HepG2 (cell line): ENCODE data around the gene CEP104.

Experiments
- ATF2 ChIP-seq: sonication (generic); formaldehyde crosslinking; IDR thresholded peaks from 2 replicates; pipeline ENCODE4 v1.4.0; 2020; ENCODE audit warnings: missing genetic modification reagents
- CTCF ChIP-seq: sonication (generic); formaldehyde crosslinking; IDR thresholded peaks from 2 replicates; pipeline ENCODE4 v1.5.0; 2020; ENCODE audit warnings: mild to moderate bottlenecking, missing genetic modification reagents, moderate library complexity
- EZH2 ChIP-seq: conservative IDR thresholded peaks from 2 replicates; pipeline ENCODE4 v1.6.1; 2012; ENCODE audit warnings: mild to moderate bottlenecking, low read depth, low read length, moderate library complexity
- FOXA3 ChIP-seq: IDR thresholded peaks from 2 replicates; pipeline ENCODE4 v1.6.1; 2016; ENCODE audit warnings: missing genetic modification reagents, missing compliant biosample characterization
- GABPA ChIP-seq, 2 experiments: IDR thresholded peaks; 2 replicates each; pipeline ENCODE4 v1.6.1; 2011 to 2016; ENCODE audit warnings: low read depth in 2 of 2, low read length in 1 of 2, missing biosample characterization in 1 of 2, missing genetic modification characterization in 1 of 2
- JDP2 ChIP-seq: sonication (generic); formaldehyde crosslinking; IDR thresholded peaks from 2 replicates; pipeline ENCODE4 v1.8.1; 2022; ENCODE audit warnings: missing genetic modification reagents, borderline replicate concordance
- MAX ChIP-seq: IDR thresholded peaks from 2 replicates; pipeline ENCODE4 v1.6.1; 2012; ENCODE audit warnings: inconsistent platforms
- PHF8 ChIP-seq: sonication (generic); formaldehyde crosslinking; IDR thresholded peaks from 2 replicates; pipeline ENCODE4 v1.5.0; 2020; ENCODE audit warnings: missing genetic modification reagents
- RAD21 ChIP-seq: fragments of 450-650 bp; formaldehyde crosslinking; IDR thresholded peaks from 2 replicates; pipeline ENCODE4 v1.5.0; 2020; ENCODE audit warnings: mild to moderate bottlenecking
- SP4 ChIP-seq: sonication (generic); formaldehyde crosslinking; IDR thresholded peaks from 2 replicates; pipeline ENCODE4 v1.8.1; 2023; ENCODE audit warnings: mild to moderate bottlenecking, missing genetic modification reagents
- STAT5B ChIP-seq: sonication (generic); formaldehyde crosslinking; IDR thresholded peaks from 2 replicates; pipeline ENCODE4 v1.4.0; 2020; ENCODE audit warnings: missing genetic modification reagents
- TCF7L2 ChIP-seq: IDR thresholded peaks from 2 replicates; pipeline ENCODE4 v1.6.1; 2011; ENCODE audit warnings: mild to moderate bottlenecking, low read depth, low read length, moderate library complexity
- ZBTB4 ChIP-seq: sonication (generic); formaldehyde crosslinking; IDR thresholded peaks from 2 replicates; pipeline ENCODE4 v1.4.0; 2020; ENCODE audit warnings: missing genetic modification reagents, mild to moderate bottlenecking, borderline replicate concordance
- ZHX2 ChIP-seq, 2 experiments: sonication (generic) in 1 of 2; formaldehyde crosslinking in 1 of 2; IDR thresholded peaks; 2 replicates each; pipeline versions ENCODE4 v1.6.1 to v1.9.0; 2014 to 2022; ENCODE audit warnings: antibody characterized with exemption in 1 of 2, borderline replicate concordance in 1 of 2, inconsistent platforms in 1 of 2, low read depth in 1 of 2, missing genetic modification reagents in 1 of 2

GRCh38 chr1:3891329-3891865, 34.4 kb upstream of the CEP104 start:
- TF ChIP-seq FOXA3 (CRISPR knock-in tag) (no peak), STAT5B (CRISPR knock-in tag) (no peak), PHF8 (CRISPR knock-in tag) (no peak), GABPA (IDR thresholded peaks at IDR 0.05; ENCODE audit: low read depth, low read length) (no peak), GABPA (CRISPR knock-in tag; IDR thresholded peaks at IDR 0.05; ENCODE audit: low read depth) (no peak), ZHX2 (IDR thresholded peaks at IDR 0.05; ENCODE audit: low read depth) (no peak), ZHX2 (CRISPR knock-in tag; IDR thresholded peaks at IDR 0.05; ENCODE audit: borderline replicate concordance) (no peak), ATF2 (CRISPR knock-in tag) (no peak), ZBTB4 (CRISPR knock-in tag) (no peak), RAD21 (CRISPR knock-in tag) (no peak), TCF7L2 (no peak), EZH2 (no peak), SP4 (CRISPR knock-in tag) (no peak), MAX (no peak), CTCF (no peak), JDP2 (no peak)
